Right kidney (tissue), 1 donor: Measurements from ENCODE around the gene GOLGA2.

Experiments
- DNase-seq: peaks from one replicate; pipeline ENCODE4 v3.0.0-alpha.2; 2016

GOLGA2 gene

DNA sequence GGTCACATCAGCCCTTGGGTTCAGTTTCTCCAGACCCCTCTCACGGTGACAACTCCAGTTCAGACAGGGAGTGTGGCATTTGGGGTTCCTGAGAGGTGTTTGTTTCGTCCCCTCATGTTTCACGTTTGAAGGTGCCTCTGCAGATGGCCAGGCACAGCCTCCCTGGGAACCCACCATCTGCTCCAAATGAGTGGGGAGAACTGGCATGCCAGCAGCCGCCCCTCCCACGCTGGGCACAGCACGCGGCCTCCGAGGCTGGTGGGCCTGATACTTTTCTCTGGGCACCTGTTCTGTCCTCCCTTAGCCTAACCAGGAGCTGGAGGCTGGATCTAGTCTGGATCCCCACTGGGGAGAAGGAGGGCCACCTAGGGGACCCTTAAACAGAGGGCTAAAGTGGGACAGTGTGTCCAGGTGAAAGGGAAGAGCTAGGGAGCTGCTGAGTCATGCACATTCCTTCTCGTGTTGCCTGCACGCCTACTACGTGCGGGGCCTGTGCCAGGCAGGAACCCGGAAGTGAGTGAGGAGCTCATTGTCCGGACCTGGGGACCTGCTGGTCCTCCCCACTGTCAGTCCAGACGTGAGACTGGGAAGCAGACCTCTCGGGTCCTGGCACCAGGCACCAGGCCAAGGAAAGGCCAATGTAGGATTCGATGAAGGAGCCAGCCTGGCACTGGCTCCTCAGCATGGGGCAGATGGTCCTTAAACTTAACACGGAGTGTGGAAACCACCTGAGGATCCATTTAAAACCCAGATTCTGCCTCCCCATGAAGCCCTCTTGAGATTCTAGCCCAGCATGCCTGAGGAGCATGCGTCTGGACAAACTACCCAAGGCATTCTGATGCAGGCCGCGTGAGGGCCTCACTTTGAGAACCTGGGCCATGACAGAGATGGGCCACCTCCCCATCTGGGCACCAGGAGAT is 61.0 kb downstream of the GOLGA2 start:
- DNase-seq = no peak

DNA sequence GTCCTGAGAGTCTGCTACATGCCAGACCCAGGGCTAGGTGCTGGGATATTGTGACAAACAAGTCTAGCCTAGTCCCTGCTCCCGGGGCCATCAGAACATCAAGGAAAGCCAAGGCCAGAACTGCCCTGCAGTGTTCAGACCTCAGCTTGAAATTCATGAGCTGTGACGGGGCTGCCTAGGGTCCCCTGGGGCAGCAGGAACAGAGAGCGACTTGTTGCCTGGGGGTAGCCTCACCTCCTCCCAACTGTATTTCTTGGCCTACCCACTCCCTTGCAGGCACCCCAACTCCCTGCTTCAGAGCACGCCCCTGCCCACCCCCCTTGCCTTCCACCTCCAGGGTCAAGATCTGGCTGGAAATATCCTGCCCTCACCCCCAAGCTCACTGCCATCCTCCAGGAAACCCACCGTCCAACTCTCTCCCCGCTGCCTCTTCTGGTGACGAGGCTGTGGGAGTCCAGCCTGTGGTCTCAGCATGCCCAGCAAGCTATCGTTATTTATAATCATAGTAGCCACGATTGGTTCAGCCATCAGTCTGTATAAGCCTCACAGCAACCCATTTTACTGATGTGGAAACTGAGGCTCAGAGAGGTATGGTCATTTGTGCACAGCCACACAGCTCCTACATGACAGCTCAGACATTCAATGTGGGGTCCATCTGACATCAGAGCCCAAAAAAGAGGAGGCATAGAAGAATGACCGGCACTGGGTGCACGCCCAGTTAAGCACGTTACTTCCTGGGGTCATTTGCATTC is 61.9 kb downstream of the GOLGA2 start:
- DNase-seq = no peak

GRCh38 chr9:128211981-128212281 is 63.9 kb downstream of the GOLGA2 start:
- DNase-seq = no peak

DNA sequence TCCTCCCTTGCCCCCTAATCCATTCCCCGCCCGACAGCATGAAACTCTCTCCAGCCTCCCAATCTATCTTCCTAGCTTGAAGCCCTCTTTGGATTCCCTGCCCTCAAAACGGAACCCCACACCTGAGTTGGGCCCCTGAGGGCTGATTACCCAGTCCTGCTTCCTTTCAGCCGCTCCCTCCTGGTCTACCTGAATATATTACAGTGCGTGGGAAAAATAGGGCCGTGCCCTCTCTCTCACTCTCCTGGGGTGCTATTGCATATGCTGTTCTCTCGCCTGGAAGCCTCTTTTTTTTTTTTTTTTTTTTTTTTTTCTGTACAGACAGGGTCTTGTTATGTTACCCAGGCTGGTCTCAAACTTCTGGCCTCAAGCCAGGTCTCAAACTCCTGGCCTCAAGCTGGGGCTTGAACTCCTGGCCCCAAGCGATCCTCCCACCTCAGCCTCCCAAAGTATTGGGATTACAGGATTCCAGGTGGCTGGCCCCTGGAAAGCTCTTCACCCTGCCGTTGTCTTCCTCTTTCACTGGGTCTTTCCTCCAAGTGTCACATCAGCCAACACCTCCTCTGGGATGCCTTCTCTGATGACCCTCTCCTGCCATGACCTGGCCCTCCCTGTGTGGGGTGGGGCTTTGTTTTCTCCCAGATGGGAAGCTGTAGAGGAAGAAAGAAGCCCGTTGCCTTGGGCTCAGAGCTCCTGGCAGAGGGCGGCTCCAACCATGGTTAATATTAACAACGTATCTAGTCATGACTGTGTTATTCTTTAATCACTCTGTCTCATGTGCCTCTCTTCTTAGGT is 64.4 kb downstream of the GOLGA2 start:
- peak; percentile 39 for DNase-seq

GRCh38 chr9:128208946-128209669 is 66.7 kb downstream of the GOLGA2 start:
- DNase-seq = no peak

DNA sequence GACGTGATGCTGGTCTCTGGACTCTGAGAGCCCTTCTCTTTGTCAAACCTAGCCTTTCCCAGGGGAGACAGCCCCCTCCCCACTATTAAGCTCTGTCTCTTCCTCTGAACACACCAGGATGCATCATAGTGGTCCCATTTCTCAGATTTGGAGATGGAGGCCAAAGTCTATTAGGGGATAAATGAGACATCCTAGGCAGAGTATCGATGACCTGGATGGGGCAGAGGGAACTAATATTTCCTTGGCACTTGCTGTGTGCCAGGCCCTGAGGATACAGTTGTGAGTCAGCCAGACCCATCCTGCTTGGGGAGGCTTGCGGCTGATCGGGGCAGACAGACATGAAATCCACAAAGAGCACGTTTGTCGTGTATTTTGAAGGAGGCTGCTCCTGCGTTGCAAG is 67.4 kb downstream of the GOLGA2 start:
- no peak for DNase-seq

GRCh38 chr9:128206916-128207910 is 68.6 kb downstream of the GOLGA2 start:
- DNase-seq = no peak

DNA sequence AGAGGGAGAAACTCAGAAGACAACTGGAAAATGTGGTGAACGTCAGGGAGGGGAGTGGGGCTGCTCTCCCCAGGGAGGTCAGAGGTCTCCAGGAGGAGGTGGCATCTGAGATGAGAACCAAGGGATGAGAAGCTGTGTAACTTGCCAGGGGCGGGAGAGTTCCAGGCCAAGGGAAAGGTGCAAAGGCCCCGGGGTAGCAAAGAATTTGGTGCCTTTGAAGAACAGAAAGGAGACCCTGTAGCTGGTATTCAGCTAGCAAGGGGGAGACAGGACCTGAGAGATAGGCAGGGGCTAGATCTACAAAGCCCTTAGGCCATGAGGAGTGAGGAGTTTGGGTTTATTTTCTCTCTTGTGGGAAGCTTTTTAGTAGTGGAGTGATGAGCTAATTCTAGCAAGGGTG is 69.3 kb downstream of the GOLGA2 start:
- no peak for DNase-seq
